Right lobe of liver (tissue), 6 donors: Measurements from ENCODE around the gene SRI. TPM values are rescaled to one million over a fixed set of nuclear protein-coding genes. Genes with fewer than 3 reads are reported as not detected.

Experiments
- ATAC-seq, 4 donors: fragments of 200-7000 bp; cut with Tn5 transposase; one replicate each; pipeline ENCODE4 v1.9.1; 2020; ENCODE audit warnings: mild to moderate bottlenecking in 4 of 4, moderate library complexity in 4 of 4
- DNase-seq, 3 donors: peaks; one replicate each; pipeline ENCODE4 v3.0.0-alpha.2; 2020
- H3K27ac ChIP-seq, 3 donors: fragments of 200-600 bp; one replicate each; pipeline ENCODE4 v1.8.0; 2022
- H3K27me3 ChIP-seq, 2 donors: fragments of 200-600 bp; one replicate each; pipeline ENCODE4 v1.8.0; 2022
- H3K36me3 ChIP-seq, 4 donors: fragments of 200-600 bp; sonication (generic) in 1 of 4; one replicate each; pipeline versions ENCODE4 v1.5.1 to v1.8.0; 2017 to 2022; ENCODE audit warnings: control low read depth in 1 of 4
- H3K4me1 ChIP-seq, 4 donors: fragments of 200-600 bp; sonication (generic) in 1 of 4; one replicate each; pipeline versions ENCODE4 v1.5.1 to v1.8.0; 2017 to 2022; ENCODE audit warnings: control low read depth in 1 of 4
- H3K4me3 ChIP-seq, 3 donors: fragments of 200-600 bp; one replicate each; pipeline ENCODE4 v1.8.0; 2022
- H3K9me3 ChIP-seq, 4 donors: fragments of 200-600 bp; sonication (generic) in 1 of 4; one replicate each; pipeline versions ENCODE4 v1.5.1 to v1.8.0; 2017 to 2022; ENCODE audit warnings: control low read depth in 1 of 4
- POLR2A ChIP-seq: fragments of 450-650 bp; IDR thresholded peaks from one replicate; pipeline ENCODE4 v1.6.1; 2017; ENCODE audit warnings: antibody characterized with exemption, mild to moderate bottlenecking
- WGBS: methylation state at CpG from one replicate; pipeline ENCODE4 v1.1.6; 2018; ENCODE audit warnings: low coverage, low lambda C conversion rate; ENCODE audit not compliant: insufficient coverage; ENCODE audit errors: missing lambda C conversion rate; 5-methylcytosine and 5-hydroxymethylcytosine counted together
- intact Hi-C, 2 donors: fragments of 100-400 bp; cut with DNase I; formaldehyde crosslinking; loops; one replicate each; pipeline versions ENCODE4 v1.11.2 to v1.14.1; 2022
- long read RNA-seq: library from polyadenylated mRNA; unstranded; transcript quantifications from one replicate; pipeline ENCODE4 v2.0.0, GENCODE V29; 2019
- total RNA-seq, 6 experiments: library from RNA; depleted of rRNA in 2 of 6; stranded (reverse); fragments of >200 nt in 2 of 6; fragmentation: NEBNext Ultra II Directional in 3 of 6; extraction: Animal tissue kit (Norgen Biotek cat#: 25700) in 3 of 6; gene quantifications; one replicate each; pipeline versions ENCODE4 v1.1.0 to v1.2.4, GENCODE V29; 2016 to 2023
- TF ChIP-seq, protein P1 (sequence below), 4 donors: fragments of 200-600 bp in 3 of 4; fragments of 450-650 bp in 1 of 4; IDR thresholded peaks; one replicate each; pipeline versions ENCODE4 v1.5.1 to v1.8.0; 2016 to 2022; ENCODE audit warnings: antibody characterized with exemption in 4 of 4, mild to moderate bottlenecking in 2 of 4
- donor health status: DM: no; HTN: yes; CAD: no.
- donor health status: DM: no; HTN: no; CAD: no.
- donor health status: DM: no; HTN: no; CAD: no.
- donor health status: DM: no; HTN: yes; CAD: no.
- donor health status: DM: no; HTN: yes; CAD: no.

Gene SRI, protein sequence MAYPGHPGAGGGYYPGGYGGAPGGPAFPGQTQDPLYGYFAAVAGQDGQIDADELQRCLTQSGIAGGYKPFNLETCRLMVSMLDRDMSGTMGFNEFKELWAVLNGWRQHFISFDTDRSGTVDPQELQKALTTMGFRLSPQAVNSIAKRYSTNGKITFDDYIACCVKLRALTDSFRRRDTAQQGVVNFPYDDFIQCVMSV
- total RNA-seq: 10 to 100 TPM; 12.5 to 41.3 (median 23.3) TPM
- long read RNA-seq, transcript SRI-201 (8 exons, 2,010 nt): major isoform, 16 of 16 reads
- long read RNA-seq, partial matches to known transcripts: 0 of 16 reads
- long read RNA-seq, other reads (novel, unspliced or antisense): 0 of 16 reads

DNA sequence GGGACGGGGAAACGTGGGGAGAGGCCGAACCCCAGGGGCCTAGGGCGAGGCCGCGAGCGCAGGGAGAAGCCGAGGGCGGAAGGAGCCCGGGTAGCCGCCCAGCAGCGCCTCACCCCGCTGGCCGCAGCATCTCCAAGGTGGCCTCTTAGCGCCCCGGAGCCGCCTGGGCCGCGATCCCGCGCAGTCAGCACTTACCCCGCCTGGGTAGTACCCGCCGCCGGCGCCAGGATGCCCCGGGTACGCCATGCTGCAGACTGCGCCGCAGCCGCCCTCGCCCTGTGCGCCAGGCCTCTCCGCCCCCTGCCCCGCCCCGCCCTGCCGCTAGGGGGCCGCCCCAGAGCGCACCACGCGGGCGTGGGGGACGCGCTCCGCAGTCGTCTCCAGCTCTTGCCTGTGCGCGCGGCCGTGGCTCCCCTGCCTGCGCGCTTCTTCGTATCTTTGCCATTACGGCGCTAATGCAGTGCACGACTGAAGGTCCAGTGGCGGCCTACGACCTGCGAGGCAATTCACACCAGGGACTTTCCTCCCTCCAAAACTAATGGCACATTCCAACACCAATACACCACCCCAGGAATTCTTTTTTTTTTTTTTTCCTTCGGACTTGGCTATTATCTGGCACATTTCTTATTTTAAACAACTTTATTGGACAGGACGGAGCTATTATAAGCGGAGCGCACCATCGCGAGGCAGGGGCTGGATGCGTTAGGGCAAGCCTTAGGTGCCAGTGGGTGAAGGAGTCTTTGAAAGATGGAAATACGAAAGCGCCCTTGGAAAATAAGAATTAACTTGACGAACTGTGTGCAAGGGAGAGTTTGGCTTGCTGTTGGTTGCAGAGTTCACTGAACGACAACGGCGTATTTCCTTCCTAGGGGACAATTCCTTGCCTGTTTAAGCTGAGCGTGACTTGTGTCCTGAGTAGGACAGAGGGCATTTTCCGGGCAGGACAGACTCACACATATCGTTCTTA, at the start of gene SRI:
TSS of gene SRI (minus strand) at position 258 of the 967 bp plus-strand sequence. CDS start at position 246, 12 bp downstream.
- Histone ChIP-seq H3K27me3 (no peaks in the 10 kb centered on the region), H3K36me3 (no peaks in the 10 kb centered on the region), H3K4me1 (peaks cover 0 to 21% (median 6%) of the 10 kb centered on the region in 4 donors), H3K27ac (peak within 1 kb of the TSS; percentile 89 to 91 (median 90)), H3K4me3 (peak within 1 kb of the TSS; percentile 88 to 99 (median 97)), H3K9me3 (no peaks in the 10 kb centered on the region)
- WGBS: under 1% methylated on average over 25 of the region's 75 CpGs
- DNase-seq (peak; percentile 89 to 91 (median 91)), ATAC-seq (peak; percentile 97 to 100 (median 99))
- TF ChIP-seq, protein P1, sequence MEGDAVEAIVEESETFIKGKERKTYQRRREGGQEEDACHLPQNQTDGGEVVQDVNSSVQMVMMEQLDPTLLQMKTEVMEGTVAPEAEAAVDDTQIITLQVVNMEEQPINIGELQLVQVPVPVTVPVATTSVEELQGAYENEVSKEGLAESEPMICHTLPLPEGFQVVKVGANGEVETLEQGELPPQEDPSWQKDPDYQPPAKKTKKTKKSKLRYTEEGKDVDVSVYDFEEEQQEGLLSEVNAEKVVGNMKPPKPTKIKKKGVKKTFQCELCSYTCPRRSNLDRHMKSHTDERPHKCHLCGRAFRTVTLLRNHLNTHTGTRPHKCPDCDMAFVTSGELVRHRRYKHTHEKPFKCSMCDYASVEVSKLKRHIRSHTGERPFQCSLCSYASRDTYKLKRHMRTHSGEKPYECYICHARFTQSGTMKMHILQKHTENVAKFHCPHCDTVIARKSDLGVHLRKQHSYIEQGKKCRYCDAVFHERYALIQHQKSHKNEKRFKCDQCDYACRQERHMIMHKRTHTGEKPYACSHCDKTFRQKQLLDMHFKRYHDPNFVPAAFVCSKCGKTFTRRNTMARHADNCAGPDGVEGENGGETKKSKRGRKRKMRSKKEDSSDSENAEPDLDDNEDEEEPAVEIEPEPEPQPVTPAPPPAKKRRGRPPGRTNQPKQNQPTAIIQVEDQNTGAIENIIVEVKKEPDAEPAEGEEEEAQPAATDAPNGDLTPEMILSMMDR (IDR thresholded peaks at IDR 0.05): peak; percentile 84 to 97 (median 87)
- peak; percentile 74 for TF ChIP-seq POLR2A
- intact Hi-C loops: no loop called here

DNA sequence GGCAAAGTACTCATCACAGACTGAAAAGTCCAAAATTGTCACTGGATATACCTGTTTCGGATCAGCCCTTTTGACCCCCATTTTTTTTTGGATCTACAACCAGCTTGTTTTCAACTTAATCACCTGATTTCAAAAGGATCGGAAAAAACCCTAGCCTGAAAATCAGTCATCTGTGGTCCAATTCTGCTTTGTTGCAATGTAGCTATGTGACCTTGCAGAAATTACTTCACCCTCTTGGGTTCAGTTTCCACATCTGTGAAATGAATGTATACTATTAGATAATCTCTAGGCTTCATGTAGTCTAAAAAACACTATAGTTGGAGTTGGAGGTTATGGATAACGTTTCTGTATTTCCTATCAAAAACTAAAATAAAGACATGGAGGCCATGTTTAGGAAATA, 49.7 kb upstream of the SRI start:
- TF ChIP-seq, protein P1 (IDR thresholded peaks at IDR 0.05): no peak
- TF ChIP-seq POLR2A: no peak
- H3K4me3 ChIP-seq: no peak overlapping the region
- no peaks in the 10 kb centered on the region for H3K36me3 ChIP-seq
- intact Hi-C loops: no loop called here
- ATAC-seq (no peak), DNase-seq (no peak)
- no peak overlapping the region for H3K27ac ChIP-seq
- H3K9me3 ChIP-seq: no peaks in the 10 kb centered on the region
- WGBS: 50% methylated on average over 3 of the region's 3 CpGs
- H3K27me3 ChIP-seq: no peaks in the 10 kb centered on the region
- H3K4me1 ChIP-seq: no peaks in the 10 kb centered on the region

DNA sequence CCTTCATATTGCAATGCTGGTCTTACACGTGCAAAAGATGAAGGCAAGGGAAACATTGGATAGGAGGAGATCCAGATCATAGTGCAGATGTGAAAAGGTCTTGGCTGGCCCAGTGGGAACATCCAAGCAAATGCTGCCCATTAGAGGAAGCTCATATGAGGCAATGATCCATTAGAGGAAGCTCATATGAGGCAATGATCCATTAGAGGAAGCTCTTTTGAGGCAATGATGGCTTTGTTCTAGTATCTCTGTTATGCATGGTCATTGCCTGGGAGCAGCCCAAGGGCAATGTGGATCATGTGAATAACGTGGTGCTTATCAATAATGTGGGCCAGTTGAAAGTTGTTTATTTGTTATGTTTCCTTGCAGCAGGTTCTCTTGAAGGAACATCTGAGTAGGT, 49.0 kb upstream of the SRI start:
- no peaks in the 10 kb centered on the region for H3K27me3 ChIP-seq
- no peaks in the 10 kb centered on the region for H3K4me1 ChIP-seq
- DNase-seq (no peak), ATAC-seq (peak; percentile 22 to 66 (median 60))
- H3K27ac ChIP-seq: no peak overlapping the region
- WGBS: 30% methylated on average over 2 of the region's 2 CpGs
- intact Hi-C loops: no loop called here
- no peak overlapping the region for H3K4me3 ChIP-seq
- no peaks in the 10 kb centered on the region for H3K36me3 ChIP-seq
- no peaks in the 10 kb centered on the region for H3K9me3 ChIP-seq
- TF ChIP-seq POLR2A: no peak
- TF ChIP-seq, protein P1 (IDR thresholded peaks at IDR 0.05): no peak

DNA sequence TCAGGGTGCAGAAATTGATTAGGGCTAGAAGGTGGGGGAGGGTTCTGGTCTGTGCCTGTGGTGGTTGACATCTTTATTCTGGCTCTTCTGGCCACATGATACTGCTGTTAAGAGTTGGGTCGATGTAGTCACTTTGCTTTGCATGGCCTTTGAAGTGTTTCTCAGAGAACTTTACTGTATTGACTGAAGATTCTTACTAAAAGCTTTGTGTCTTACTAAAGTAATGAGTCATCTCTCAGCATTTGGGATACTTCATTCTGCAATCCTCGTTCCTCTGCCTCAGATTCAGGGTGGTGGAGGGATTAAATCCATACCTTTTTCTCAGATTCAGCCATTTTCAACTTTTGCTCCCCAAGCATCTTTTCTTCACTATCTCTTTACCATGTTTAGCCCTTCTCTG, 48.2 kb upstream of the SRI start:
- H3K4me1 ChIP-seq: no peaks in the 10 kb centered on the region
- no peaks in the 10 kb centered on the region for H3K27me3 ChIP-seq
- 42% methylated on average over 2 of the region's 2 CpGs for WGBS
- H3K4me3 ChIP-seq: no peak overlapping the region
- intact Hi-C loops: no loop called here
- no peak for ATAC-seq
- no peak overlapping the region for H3K27ac ChIP-seq
- no peak for TF ChIP-seq POLR2A
- TF ChIP-seq, protein P1 (IDR thresholded peaks at IDR 0.05): no peak
- no peak for DNase-seq
- H3K9me3 ChIP-seq: no peaks in the 10 kb centered on the region
- H3K36me3 ChIP-seq: no peaks in the 10 kb centered on the region
